ENCODE data around the gene SMARCAL1. TPM values are rescaled to one million over a fixed set of nuclear protein-coding genes. Genes with fewer than 3 reads are reported as not detected.

Gene SMARCAL1
- polyA plus RNA-seq, 1 experiment: 28.6 TPM

DNA sequence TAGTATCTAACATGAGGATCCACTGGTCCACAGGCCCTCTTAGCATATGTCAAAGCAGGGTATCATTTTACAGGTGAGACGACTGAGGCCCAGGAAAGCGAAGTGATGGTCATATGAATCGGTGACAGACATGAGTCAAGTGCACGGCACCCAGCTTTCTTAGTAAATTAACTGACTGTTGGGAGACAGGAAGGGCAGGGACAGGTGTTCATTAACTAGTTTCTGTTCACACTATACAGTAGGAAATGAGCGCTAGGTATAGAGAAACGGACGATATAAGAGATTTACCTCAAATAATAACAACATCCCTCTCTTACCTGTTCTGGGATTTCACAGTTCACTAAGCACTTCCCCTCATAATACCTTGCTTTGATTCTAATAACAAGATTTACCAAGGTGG, 1.7 kb upstream of the SMARCAL1 start:
- CTCF ChIA-PET: no interaction called here
- Histone ChIP-seq H3K4me3 (ENCODE audit: low read depth, low read length) (no peak overlapping the region), H3K9me3 (ENCODE audit: control insufficient read depth, insufficient read depth, low read length) (no peaks in the 10 kb centered on the region), H3K27me3 (ENCODE audit: control insufficient read depth, insufficient read depth, low read length) (peaks cover 2% of the 10 kb centered on the region), H3K27ac (ENCODE audit: low read depth, low read length) (no peak overlapping the region)
- POLR2A ChIA-PET: interaction anchor here (0.6 kb wide), 1 partner anchor 88 kb away, joined by 3 read pairs; no protein-coding TSS in a partner anchor
- no peak for DNase-seq (ENCODE audit: low read depth, low spot score)
- TF ChIP-seq CTCF (IDR thresholded peaks at IDR 0.05; ENCODE audit: low read depth, low read length): no peak

- Histone ChIP-seq H3K27me3 (ENCODE audit: control insufficient read depth, insufficient read depth, low read length) (no peaks in the 10 kb centered on the region), H3K9me3 (ENCODE audit: control insufficient read depth, insufficient read depth, low read length) (no peaks in the 10 kb centered on the region), H3K4me3 (ENCODE audit: low read depth, low read length) (no peak overlapping the region), H3K27ac (ENCODE audit: low read depth, low read length) (no peak overlapping the region)
- ChIA-PET POLR2A (interaction anchor here (0.6 to 0.7 kb wide), 2 partner anchors 85 to 278 kb away, joined by 3 to 6 read pairs; partner anchors contain the start of gene RPL37A), CTCF (no interaction called here)
- TF ChIP-seq CTCF (IDR thresholded peaks at IDR 0.05; ENCODE audit: low read depth, low read length): no peak
- DNase-seq (ENCODE audit: low read depth, low spot score): no peak
Measured at GRCh38 chr2:216413882-216414281, 1.6 kb downstream of the SMARCAL1 start.

GRCh38 chr2:216414772-216415319, 2.6 kb downstream of the SMARCAL1 start:
- H3K9me3 ChIP-seq (ENCODE audit: control insufficient read depth, insufficient read depth, low read length): no peaks in the 10 kb centered on the region
- no peaks in the 10 kb centered on the region for H3K27me3 ChIP-seq (ENCODE audit: control insufficient read depth, insufficient read depth, low read length)
- ChIA-PET CTCF (no interaction called here), POLR2A (no interaction called here)
- H3K27ac ChIP-seq (ENCODE audit: low read depth, low read length): no peak overlapping the region
- H3K4me3 ChIP-seq (ENCODE audit: low read depth, low read length): no peak overlapping the region
- DNase-seq (ENCODE audit: low read depth, low spot score): no peak
- TF ChIP-seq CTCF (IDR thresholded peaks at IDR 0.05; ENCODE audit: low read depth, low read length): no peak

- no peaks in the 10 kb centered on the region for H3K27me3 ChIP-seq (ENCODE audit: control insufficient read depth, insufficient read depth, low read length)
- DNase-seq (ENCODE audit: low read depth, low spot score): no peak
- POLR2A ChIA-PET: no interaction called here
- CTCF ChIA-PET: no interaction called here
- TF ChIP-seq CTCF (IDR thresholded peaks at IDR 0.05; ENCODE audit: low read depth, low read length): no peak
- H3K4me3 ChIP-seq (ENCODE audit: low read depth, low read length): no peak overlapping the region
- H3K9me3 ChIP-seq (ENCODE audit: control insufficient read depth, insufficient read depth, low read length): no peaks in the 10 kb centered on the region
- no peak overlapping the region for H3K27ac ChIP-seq (ENCODE audit: low read depth, low read length)
Measured at GRCh38 chr2:216415541-216415940, 3.3 kb downstream of the SMARCAL1 start.

DNA sequence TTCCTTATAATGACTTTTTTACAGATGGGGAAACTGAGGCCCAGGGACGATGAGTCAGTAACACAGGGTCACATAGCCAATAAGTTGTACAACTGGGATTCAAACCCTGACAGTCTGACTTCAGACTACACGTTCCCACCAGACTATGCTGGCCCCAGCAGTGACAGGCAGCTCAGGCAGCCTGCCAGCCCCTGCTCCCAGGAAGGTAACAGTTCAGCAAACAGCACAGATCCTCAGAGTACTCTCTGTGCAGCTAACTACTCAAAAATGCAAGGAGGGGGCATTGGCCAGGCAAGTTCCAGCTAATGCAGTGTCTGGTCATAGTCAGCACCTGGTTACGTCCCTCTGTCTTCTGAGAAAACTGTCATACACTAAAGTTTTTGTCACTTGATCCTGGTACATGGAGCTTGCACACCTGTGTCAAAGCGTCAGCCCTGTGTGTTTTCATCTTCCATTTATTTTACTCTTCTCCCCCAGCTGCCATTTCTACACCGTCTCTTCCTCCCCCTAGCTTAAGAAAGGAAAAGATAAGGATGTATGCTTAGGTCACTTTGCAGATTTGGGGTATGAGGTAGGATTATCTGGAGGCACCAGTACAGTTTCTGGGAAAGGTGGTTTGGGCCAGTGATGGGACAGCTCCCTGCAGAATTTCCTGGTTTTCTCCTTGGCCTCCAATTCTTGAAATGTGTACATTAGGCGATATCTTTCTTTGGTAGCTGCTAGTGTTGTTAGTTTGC, 4.5 kb downstream of the SMARCAL1 start:
- Histone ChIP-seq H3K27me3 (ENCODE audit: control insufficient read depth, insufficient read depth, low read length) (no peaks in the 10 kb centered on the region), H3K9me3 (ENCODE audit: control insufficient read depth, insufficient read depth, low read length) (no peaks in the 10 kb centered on the region), H3K27ac (ENCODE audit: low read depth, low read length) (no peak overlapping the region), H3K4me3 (ENCODE audit: low read depth, low read length) (no peak overlapping the region)
- CTCF ChIA-PET: no interaction called here
- POLR2A ChIA-PET: interaction anchor here (0.6 kb wide), 1 partner anchor 147 kb away, joined by 3 read pairs; no protein-coding TSS in a partner anchor
- no peak for TF ChIP-seq CTCF (IDR thresholded peaks at IDR 0.05; ENCODE audit: low read depth, low read length)
- DNase-seq (ENCODE audit: low read depth, low spot score): no peak

Data from AG04450 (cell line).